HG03354 (cell line): Measurements from ENCODE around the gene TRIM2.

ENCODE experiments used
- ATAC-seq: cut with Tn5 transposase; IDR thresholded peaks from one replicate; pipeline ENCODE4 v1.9.1; 2021; ENCODE audit warnings: mild to moderate bottlenecking; ENCODE audit not compliant: unreplicated experiment, poor library complexity, severe bottlenecking

The TRIM2 gene

DNA sequence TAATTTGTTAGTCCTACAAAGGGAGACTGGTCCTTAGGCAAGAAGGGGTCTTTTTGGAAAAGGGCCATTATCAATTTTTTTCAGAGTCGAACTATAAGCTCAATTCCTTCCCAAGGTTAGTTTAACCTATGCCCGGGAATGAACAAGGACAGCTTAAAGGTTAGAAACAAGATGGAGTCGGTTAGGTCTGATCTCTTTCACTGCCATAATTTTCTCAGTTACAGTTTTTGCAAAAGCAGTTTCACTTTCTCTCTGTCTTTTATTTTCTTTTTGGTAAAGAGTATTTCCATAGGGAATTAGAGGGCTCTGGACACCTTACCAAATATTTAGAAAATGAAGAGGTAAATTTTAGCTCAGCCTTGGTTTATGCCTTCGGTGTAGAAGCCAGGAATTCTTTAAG, 64.1 kb downstream of the TRIM2 start:
- ATAC-seq, result no peak

DNA sequence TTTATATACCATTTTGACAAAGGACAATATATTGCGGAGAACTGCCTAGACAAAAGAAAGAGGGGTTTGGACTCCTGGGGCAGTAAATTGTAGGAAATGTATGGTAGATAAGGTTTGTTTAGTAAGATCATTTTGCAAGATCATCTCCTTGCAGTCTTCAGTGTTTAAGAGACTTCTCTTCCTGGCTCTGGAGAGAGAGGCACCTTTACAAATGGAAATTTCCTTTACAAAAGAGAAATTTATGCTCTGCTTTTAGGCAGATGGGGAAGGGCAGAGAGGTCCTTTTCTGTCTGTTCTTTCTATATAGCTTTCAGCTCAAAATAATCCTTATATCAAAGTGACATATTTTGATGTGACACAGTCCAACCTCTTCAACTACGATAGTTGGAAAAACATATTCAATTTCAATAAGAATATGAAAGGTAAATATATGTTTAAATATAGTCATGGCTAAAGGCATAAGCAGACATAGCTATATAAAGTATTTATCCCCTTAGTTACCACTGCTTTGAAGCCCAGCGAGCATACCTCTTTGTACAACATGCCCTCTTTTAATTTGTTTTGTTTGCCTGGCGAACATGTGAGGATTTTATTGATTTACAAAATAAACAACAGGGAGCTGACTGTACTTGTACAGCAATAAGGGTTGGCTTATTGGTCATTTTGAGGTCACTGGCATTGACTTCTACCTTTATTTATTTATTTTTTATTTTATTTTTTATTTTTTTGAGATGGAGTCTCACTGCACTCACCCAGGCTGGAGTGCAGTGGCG, 65.2 kb downstream of the TRIM2 start:
- no peak for ATAC-seq

DNA sequence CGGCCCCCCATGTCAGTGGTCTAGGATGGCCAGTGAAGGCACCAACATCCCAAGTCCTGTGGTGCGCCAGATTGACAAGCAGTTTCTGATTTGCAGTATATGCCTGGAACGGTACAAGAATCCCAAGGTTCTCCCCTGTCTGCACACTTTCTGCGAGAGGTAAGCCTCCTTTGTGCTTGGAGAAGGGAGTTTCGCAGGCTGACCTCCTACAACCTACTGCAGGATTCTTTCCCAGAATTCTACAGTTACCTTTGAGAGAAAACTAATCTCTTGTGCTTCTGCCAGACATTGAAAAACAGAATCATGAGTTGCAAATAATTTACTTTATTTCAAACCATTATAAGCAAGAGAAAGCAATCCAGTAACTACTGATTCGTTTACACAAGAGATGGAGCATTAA, 66.1 kb downstream of the TRIM2 start:
- ATAC-seq, result no peak

DNA sequence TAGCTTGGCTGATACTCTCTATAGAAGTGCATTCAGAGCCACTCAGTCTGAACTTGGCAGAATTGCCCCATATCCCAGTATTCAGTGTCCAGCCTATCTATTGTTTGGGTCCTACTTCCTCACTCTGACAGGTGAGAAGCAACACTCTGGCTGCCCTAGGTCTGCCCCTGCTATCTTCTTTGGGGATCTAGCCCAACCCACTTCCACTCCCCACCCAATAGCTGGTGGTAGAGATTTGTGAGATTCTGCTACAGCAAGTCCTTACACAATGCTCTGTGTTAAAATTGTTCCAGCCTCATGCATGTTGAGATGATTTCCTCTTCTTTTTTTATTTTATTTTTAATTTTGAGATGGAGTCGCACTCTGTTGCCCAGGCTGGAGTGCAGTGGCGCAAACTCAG, 67.6 kb downstream of the TRIM2 start:
- no peak for ATAC-seq

DNA sequence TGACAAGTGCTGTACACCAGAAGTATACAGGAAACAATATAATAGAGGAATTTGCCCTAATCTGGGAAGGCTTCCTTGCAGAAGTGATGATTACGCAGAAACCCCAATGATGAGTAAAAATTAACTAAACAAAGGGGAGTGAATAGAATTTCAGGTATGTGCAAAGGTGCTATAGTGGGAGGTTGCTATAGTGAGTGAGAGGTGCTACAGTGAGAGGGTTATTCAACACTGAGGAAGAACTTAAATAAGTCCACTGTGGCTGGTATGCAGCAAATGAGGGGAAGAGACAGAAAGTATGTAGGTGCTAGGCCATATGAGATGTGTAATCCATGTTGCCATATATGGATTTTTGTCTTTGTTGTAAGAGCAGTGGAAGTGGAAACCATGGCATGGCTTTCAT, 69.5 kb downstream of the TRIM2 start:
- ATAC-seq, result no peak

DNA sequence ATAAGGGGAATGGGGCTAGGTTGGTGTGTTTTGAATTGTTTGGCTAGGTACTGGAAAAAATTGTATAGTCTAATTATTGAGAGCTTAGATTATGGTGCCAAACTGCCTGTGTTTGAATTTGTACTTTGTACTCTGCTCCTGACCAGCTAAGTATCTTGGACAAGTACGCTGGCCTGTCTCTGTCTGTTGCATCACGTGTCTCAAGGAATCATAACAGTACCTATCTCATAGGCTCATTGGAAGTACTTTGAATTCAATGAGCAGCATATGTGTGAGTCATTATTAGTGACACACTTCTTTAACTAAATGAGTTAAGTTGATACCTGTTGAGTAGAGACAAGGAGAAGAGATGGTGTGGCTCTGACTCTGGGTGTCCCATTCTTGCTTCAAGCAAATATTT, 70.7 kb downstream of the TRIM2 start:
- ATAC-seq, result no peak

DNA sequence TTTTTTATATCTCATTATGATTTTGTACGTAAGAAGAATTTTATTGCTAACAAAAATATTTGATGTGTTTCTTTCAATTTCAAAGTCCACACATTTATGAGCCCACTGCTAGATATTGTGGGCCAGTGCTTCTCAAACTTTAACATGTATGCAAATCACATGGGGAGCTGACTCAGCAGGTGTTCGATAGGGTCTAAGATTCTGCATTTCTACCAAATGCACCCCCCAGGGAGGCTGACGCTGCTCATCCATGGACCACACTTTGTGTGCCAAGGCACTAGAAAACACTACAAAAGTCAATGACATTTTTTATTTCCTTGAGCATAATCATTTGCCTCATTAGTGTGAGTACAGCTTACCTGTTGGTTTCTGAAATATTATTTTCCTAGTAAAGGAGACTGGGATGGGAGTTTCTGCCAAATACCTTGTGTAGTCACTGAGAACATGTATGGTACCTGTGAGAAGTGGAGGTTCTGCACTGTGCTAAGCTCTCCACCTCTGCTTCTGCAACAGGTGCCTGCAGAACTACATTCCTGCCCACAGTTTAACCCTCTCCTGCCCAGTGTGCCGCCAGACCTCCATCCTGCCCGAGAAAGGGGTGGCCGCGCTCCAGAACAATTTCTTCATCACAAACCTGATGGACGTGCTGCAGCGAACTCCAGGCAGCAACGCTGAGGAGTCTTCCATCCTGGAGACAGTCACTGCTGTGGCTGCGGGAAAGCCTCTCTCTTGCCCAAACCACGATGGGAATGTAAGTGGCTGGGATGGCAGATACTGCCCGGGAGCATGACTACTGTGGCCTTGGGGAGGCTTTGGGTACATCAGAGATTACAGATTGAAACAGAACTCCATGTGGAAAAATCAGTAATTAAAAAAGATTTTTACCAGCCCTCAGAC, 71.4 kb downstream of the TRIM2 start:
- ATAC-seq, result no peak

DNA sequence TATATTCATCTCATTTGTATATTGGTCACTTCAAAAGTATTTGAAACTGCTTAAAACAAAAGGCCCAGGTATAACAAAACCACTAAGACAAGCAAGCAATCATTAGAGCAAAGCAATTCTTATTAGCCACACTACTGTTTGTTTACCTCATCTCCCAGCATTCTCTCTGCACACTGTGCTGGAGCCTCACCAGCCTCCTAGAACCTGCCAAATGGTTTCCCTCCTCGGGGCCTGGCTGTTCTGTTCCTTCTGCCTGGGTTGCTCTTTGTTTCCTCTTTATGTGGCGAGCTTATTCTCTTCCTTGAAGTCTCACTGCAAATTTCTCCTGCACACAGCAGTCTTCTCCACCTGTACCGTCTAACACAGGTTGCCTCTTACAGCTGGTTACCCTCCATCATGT, 72.7 kb downstream of the TRIM2 start:
- ATAC-seq, result no peak

DNA sequence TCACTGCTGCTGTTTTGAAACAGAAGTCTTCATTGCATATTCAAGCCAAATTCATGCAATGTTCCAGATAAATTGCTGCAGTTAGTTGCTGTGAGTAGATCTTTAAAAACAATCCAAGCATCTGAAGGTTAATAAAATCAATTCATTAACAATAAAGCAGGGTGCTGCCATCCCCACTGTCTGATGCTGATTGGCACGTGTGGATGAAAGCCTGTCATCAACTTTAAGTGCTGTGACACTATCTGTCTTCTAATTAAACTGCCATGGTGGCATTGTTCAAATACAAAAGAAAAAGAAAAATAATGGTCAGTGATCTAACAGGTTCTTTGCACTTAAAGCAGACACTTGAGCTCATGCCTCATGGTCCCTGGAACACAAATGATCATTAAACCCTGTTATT, 77.2 kb downstream of the TRIM2 start:
- ATAC-seq, result no peak

DNA sequence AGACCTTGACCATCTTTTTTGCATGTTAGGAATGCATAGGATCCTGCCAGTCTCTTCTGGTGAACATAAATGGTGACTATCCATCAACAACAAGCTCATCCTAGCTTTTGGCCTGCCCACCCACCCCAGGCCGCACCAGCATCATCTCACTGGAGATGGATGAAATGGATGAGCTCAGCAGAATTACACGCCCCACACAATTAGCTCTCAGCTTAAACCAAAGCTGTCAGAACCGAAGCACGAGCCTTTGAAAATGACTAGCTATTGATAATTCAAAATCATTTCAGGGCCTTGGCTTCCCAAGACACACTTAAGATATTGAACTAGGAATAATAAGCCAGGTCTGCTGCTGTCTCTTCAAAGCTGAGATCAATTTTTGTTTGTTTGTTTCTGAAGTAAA, 77.8 kb downstream of the TRIM2 start:
- ATAC-seq, result no peak

DNA sequence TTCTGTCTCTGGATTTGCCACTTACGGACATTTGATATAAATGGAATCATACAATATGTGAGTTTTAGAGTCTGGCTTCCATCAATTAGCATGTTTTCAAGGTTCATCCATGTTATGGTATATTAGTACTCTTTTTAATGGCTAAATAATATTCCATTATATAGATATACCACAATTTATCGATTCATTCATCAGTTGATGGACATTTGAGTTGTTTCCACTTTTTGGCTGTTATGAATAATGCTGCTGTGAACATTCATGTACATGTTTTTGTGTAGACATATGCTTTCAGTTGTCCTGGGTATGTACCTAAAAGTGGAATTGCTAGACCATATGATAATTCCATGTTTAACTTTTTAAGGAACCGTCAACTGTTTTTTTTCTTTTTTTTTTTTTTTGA, 79.0 kb downstream of the TRIM2 start:
- ATAC-seq, result no peak

DNA sequence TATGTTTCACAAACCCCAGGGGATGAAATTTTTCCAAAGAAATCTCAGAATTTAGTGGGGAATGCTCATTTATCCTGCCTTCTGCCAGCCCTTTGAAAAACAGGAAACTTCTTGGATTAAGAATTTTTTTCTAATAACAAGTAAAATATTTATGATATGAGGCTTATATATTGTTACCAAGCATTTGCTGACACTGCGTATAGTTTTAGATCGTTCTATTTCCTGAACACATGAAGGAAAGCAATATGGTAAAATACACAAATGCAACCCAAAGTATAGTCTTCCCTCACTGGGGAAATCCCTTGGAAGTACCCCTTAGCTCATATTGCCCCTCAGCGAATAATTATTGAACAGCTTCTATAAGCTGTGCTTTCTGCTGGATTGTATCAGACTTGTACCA, 85.9 kb downstream of the TRIM2 start:
- no peak for ATAC-seq

DNA sequence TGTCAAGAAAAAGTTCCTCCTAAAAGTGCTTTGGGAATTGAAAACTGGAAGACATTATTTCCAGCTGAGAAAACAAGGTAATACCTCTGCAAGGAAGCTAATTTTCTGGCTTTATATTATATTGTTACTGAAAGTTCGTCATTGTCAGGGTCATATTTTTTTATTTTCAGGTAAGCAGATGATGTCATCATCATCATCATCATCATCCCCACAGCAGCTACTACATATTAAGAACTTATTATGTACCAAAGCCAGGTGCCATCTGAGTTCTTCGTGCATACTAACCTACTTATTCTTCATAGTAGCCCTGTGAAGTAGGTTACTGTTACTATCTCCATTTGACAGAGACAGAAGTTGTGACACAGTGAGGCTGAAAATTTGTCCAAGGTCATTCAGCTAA, 87.3 kb downstream of the TRIM2 start:
- ATAC-seq, result no peak

DNA sequence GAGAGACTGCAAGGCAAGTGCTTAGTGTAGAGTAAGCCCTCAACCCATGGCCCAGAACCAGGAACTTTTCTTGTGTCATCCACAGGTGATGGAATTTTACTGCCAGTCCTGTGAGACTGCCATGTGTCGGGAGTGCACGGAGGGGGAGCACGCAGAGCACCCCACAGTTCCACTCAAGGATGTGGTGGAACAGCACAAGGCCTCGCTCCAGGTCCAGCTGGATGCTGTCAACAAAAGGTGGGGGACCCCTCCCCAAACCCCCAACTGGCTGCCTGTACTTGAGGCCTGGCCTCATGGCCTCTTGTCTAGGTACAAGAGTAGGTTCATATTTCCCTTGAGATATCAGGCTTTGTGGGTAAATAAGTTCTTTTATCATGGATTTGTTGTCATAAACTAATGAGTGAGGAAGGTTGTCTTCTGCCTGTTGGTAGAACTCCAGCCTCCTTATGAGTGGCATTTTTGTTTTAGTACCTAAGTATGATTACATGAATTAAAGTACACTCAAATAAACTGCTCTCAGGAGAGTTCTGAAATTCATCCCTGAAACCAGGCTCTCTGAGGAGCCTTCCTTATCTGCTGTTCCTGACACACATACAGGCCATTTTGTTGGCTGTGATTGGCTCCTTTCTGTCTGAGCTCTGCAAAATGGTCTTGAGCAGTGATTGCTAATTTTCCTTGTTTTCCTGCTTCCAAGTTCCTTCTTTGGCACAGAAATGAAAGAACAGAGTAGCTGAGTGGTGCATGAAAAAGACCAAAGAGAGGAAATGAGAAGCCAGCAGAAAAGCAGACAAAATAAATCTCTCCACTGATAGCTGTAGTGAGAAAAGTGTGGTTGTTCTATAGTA, 88.9 kb downstream of the TRIM2 start:
- ATAC-seq, result no peak

DNA sequence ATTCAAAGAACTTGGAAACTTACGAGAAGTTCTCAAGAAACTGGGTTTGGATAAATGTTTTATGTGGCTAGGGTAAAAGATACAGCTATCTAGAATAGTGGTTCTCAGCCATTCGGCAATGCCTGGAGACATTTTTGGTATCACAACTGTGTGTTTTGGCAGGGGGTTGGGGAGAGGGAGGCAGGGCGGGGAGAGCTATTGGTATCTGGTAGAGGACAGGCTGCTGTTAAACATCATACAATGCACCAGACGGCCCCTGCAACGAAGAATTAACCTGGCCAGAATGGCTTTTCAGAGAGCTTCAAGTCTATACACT, 89.5 kb downstream of the TRIM2 start:
- ATAC-seq, result no peak

DNA sequence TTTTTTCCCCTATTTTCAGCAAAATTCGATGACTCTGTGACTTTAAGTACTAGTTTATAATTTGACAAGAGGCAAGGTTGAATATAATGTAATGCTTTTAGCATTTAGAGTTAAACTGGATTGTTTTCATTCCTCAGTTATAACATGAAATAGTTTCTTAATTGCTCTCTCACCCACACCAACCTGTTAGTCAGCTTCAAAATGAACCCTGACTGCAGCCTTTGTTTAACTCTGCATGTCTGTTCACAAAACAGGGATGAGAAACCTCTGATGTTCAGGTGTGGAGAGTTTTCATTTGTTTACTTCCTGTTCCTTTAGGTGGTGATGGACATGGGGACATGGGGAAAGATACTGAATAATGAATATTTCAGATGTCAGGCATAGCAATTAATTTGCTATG, 90.4 kb downstream of the TRIM2 start:
- no peak for ATAC-seq

DNA sequence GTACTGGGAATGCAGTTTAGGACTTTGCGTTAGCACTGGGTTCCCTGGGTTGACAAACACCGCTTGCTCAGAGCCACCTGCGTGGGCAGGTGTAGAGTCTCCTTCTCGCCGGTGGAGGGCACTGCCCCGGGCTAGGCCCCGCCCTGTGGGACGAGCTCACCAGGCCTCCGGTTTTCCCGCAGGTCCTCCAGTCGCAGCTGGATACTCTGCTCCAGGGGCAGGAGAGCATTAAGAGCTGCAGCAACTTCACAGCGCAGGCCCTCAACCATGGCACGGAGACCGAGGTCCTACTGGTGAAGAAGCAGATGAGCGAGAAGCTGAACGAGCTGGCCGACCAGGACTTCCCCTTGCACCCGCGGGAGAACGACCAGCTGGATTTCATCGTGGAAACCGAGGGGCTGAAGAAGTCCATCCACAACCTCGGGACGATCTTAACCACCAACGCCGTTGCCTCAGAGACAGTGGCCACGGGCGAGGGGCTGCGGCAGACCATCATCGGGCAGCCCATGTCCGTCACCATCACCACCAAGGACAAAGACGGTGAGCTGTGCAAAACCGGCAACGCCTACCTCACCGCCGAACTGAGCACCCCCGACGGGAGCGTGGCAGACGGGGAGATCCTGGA, 91.0 kb downstream of the TRIM2 start:
- no peak for ATAC-seq

DNA sequence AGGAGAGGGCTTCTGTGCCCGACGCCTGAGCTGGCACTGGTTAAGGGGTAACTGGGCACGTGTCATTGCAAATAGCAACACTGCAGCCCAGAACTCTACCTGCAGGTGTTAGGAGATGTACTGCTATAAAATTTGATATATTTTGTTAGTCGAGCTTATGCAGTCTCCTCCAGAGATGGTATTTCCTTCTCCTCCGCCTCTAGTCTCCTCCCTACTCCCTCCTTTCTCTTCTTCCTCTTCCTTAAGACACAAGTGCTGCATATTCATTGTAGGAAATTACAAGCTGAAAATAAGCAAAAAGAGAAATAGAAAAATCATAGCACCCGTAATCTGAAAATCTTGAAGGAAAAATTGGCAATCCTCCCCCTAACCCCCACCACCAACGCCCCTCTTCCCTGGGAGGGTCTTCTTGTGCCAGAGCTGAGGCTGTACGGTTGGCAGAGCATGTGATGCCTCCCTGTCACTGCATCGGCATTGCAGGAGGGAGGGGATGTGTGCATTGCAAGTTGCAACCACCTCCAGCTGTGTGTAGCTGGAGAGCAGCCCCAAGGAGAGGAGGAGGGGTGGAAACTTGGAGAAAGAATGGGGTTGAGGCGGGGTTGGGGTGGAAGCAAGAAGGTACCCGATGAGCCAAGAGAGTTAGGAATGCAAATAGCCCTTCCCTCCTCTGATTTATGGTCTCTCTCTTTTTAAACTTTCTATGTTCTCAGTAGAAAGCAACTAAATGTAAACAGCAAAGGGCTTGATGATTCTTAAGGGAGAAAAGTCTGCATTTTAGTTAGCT, 92.0 kb downstream of the TRIM2 start:
- no peak for ATAC-seq

DNA sequence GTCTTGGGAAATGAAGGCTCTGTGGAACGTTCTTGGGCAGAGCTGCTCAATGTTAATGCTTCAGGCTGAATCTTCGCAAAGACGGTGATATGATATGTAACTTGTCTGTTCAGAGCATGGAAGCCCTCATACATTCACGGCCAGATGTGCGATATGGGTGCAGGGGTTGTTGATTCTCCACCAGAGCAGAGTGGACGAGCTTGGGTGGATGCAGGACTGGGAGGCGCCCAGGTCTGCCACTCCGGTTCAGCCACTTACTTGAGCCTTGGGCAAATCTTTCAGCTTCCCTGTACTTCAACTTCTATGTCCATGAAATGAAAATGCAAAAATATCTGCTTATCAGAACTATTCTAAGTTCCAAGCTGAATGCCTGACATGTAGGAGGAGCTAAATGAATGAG, 92.9 kb downstream of the TRIM2 start:
- ATAC-seq, result no peak
